ENCODE measurements around the gene AQP12A.

The AQP12A gene

DNA sequence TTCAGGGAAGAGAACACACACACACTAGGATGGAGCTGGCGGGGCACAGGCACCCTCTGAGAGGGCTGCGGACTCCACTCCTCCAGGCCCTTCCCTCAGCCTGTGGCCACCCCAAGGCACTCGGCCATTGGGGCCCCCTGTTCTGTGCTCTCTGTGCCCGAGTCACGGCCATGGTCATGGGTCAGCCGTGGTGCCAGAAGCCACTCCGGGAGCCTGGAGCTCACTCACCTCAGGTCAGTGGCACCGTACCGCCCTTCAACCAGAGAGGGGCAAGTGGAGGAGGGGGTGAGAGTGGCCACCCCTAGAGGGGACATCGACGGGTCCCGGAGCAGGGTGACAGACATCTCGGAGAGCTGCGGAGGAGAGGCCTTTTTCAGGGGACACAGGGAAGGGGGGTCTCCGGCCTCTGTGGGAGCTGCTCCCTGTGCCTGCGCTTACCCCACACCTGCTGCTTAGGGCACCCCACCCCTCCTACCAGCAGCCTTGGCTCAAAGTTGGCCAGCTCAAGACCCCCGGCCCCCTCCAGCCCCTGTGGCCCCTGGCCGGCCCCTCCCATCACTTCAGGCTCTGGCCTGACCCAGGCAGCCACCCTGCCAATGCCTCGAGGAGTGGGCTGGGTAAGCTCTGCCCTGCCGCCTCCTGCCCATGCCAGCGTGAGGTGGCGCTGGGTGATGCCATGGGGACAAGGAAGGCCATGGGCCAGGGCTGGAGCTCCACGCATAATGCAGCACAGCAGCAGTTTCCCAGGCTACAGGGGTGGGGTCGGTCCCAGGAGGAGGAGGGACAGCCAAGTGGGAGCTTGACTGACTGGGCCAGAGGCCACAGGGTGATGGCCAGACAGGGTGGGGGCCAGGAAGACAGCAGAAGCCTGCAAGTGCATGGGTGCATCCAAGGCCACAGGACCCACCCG lies 29.3 kb downstream of the AQP12A start:
- Histone ChIP-seq H3K27ac (ENCODE audit: low read depth, low read length) (no peak overlapping the region), H3F3A (ENCODE audit: insufficient read depth) (no peaks in the 10 kb centered on the region), H3K4me3 (ENCODE audit: insufficient read depth, low read length, poor library complexity, severe bottlenecking) (no peak overlapping the region), H3K9me3 (ENCODE audit: insufficient read depth, low read length) (no peaks in the 10 kb centered on the region), H3K9me2 (replicated peaks; ENCODE audit: insufficient read depth, low read length) (no peaks in the 10 kb centered on the region), H3K36me3 (ENCODE audit: low read length) (no peaks in the 10 kb centered on the region), H3K79me2 (ENCODE audit: insufficient read depth, low read length) (no peaks in the 10 kb centered on the region), H3K4me2 (ENCODE audit: low read depth, low read length, poor library complexity, severe bottlenecking) (no peak overlapping the region), H3K9ac (ENCODE audit: low read length) (no peak overlapping the region), H3K27me3 (ENCODE audit: low read length) (no peaks in the 10 kb centered on the region), H2AFZ (ENCODE audit: low read depth, low read length, severe bottlenecking) (no peak overlapping the region), H4K20me1 (ENCODE audit: low read depth, low read length) (no peaks in the 10 kb centered on the region)
- TF ChIP-seq, protein P1, sequence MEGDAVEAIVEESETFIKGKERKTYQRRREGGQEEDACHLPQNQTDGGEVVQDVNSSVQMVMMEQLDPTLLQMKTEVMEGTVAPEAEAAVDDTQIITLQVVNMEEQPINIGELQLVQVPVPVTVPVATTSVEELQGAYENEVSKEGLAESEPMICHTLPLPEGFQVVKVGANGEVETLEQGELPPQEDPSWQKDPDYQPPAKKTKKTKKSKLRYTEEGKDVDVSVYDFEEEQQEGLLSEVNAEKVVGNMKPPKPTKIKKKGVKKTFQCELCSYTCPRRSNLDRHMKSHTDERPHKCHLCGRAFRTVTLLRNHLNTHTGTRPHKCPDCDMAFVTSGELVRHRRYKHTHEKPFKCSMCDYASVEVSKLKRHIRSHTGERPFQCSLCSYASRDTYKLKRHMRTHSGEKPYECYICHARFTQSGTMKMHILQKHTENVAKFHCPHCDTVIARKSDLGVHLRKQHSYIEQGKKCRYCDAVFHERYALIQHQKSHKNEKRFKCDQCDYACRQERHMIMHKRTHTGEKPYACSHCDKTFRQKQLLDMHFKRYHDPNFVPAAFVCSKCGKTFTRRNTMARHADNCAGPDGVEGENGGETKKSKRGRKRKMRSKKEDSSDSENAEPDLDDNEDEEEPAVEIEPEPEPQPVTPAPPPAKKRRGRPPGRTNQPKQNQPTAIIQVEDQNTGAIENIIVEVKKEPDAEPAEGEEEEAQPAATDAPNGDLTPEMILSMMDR (IDR thresholded peaks at IDR 0.05; ENCODE audit: insufficient read depth, low read length, poor library complexity, severe bottlenecking) = no peak
- no peak for TF ChIP-seq EZH2phosphoT487 (conservative IDR thresholded peaks at IDR 0.05; ENCODE audit: low read length)

DNA sequence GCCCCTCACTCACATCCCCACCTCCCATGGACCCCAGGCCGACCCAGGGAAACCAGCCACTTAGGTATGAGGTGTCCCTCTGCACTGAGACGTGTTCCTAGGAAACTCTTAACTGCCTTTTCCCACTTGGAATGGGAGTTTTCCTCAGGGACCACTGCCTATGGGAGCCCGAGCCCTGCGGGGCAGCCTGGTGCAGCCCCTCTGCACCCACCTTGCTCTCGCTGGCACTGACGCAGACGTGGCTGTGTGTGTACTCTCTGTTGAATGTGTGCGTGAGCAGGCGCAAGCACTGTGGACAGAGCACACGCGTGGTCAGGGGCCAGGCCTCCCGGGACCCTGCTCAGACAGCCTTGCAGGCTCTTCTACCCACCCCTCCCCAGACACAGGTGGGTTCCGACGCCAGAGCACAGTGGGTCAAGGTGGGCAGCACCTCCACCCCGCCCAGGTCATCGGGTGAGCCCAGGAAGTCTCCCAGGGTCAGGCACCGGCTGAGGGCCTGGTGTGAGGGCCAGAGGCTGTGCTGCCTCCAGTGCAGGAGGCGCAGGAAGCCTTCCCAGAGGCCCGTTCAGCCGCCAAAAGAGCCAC lies 30.0 kb downstream of the AQP12A start:
- H3K79me2 ChIP-seq (ENCODE audit: insufficient read depth, low read length) = no peaks in the 10 kb centered on the region
- no peak overlapping the region for H3K4me3 ChIP-seq (ENCODE audit: insufficient read depth, low read length, poor library complexity, severe bottlenecking)
- no peaks in the 10 kb centered on the region for H3K9me2 ChIP-seq (replicated peaks; ENCODE audit: insufficient read depth, low read length)
- H3K36me3 ChIP-seq (ENCODE audit: low read length) = no peaks in the 10 kb centered on the region
- no peak overlapping the region for H3K9ac ChIP-seq (ENCODE audit: low read length)
- H3K9me3 ChIP-seq (ENCODE audit: insufficient read depth, low read length) = no peaks in the 10 kb centered on the region
- H3K27me3 ChIP-seq (ENCODE audit: low read length) = no peaks in the 10 kb centered on the region
- H2AFZ ChIP-seq (ENCODE audit: low read depth, low read length, severe bottlenecking) = no peak overlapping the region
- H3K4me2 ChIP-seq (ENCODE audit: low read depth, low read length, poor library complexity, severe bottlenecking) = no peak overlapping the region
- no peak overlapping the region for H3K27ac ChIP-seq (ENCODE audit: low read depth, low read length)
- H4K20me1 ChIP-seq (ENCODE audit: low read depth, low read length) = no peaks in the 10 kb centered on the region
- no peaks in the 10 kb centered on the region for H3F3A ChIP-seq (ENCODE audit: insufficient read depth)
- TF ChIP-seq, protein P1 (IDR thresholded peaks at IDR 0.05; ENCODE audit: insufficient read depth, low read length, poor library complexity, severe bottlenecking) = no peak
- no peak for TF ChIP-seq EZH2phosphoT487 (conservative IDR thresholded peaks at IDR 0.05; ENCODE audit: low read length)

DNA sequence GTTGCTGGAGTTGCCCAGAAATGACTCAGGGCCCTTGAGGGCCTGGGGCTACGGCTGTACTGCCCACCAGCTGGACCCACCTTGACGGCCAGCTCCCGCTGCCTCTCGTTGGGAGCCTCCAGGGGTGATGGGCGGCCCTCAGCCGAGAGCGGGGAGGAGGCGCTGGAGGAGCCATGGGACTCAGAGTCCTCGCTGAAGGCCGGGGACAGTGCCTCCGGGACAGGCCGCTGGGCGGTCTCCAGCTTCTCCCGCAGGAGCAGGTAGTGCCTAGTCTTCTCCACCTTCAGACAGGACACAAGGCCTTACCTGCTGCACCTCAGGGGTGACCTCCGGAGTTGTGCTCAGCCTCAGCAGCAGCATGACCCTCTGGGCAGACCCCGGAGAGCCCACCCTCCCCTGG lies 30.7 kb downstream of the AQP12A start:
- H3K4me3 ChIP-seq (ENCODE audit: insufficient read depth, low read length, poor library complexity, severe bottlenecking) = no peak overlapping the region
- H3K79me2 ChIP-seq (ENCODE audit: insufficient read depth, low read length) = no peaks in the 10 kb centered on the region
- H2AFZ ChIP-seq (ENCODE audit: low read depth, low read length, severe bottlenecking) = no peak overlapping the region
- no peaks in the 10 kb centered on the region for H3K9me3 ChIP-seq (ENCODE audit: insufficient read depth, low read length)
- H3K36me3 ChIP-seq (ENCODE audit: low read length) = no peaks in the 10 kb centered on the region
- H3K9me2 ChIP-seq (replicated peaks; ENCODE audit: insufficient read depth, low read length) = no peaks in the 10 kb centered on the region
- no peaks in the 10 kb centered on the region for H4K20me1 ChIP-seq (ENCODE audit: low read depth, low read length)
- no peak overlapping the region for H3K27ac ChIP-seq (ENCODE audit: low read depth, low read length)
- no peak overlapping the region for H3K4me2 ChIP-seq (ENCODE audit: low read depth, low read length, poor library complexity, severe bottlenecking)
- no peaks in the 10 kb centered on the region for H3K27me3 ChIP-seq (ENCODE audit: low read length)
- TF ChIP-seq, protein P1 (IDR thresholded peaks at IDR 0.05; ENCODE audit: insufficient read depth, low read length, poor library complexity, severe bottlenecking) = no peak
- no peak for TF ChIP-seq EZH2phosphoT487 (conservative IDR thresholded peaks at IDR 0.05; ENCODE audit: low read length)
- no peak overlapping the region for H3K9ac ChIP-seq (ENCODE audit: low read length)
- no peaks in the 10 kb centered on the region for H3F3A ChIP-seq (ENCODE audit: insufficient read depth)
